IMR-90 (cell line): Measurements from ENCODE around the gene DLG3. TPM values are rescaled to one million over a fixed set of nuclear protein-coding genes. Genes with fewer than 3 reads are reported as not detected.

ENCODE experiments used
- ATAC-seq: fragments of 200-7000 bp; cut with Tn5 transposase; 2 replicates; pipeline ENCODE4 v1.9.1; 2020; ENCODE audit warnings: low read depth, mild to moderate bottlenecking, moderate library complexity
- BruUV-seq: library from RNA; stranded (reverse); fragments of 400-500 nt; replicated peaks from 2 replicates; lab custom pipeline; 2021; lab: Mats Ljungman, UMichigan
- CTCF ChIA-PET: fragments of 300-600 bp; formaldehyde crosslinking; extraction: SDS; loops from one replicate; lab custom pipeline; 2021; ENCODE audit warnings: antibody characterized with exemption; lab: Yijun Ruan, JAX
- POLR2A ChIA-PET: fragments of 300-600 bp; sonication (Branson Sonifier 250); formaldehyde crosslinking; loops from one replicate; lab custom pipeline; 2022; ENCODE audit warnings: antibody characterized with exemption; ENCODE audit not compliant: unreplicated experiment; lab: Charles Lee
- DNase-seq: peaks from one replicate; pipeline ENCODE4 v3.0.0; 2013
- H2AFZ ChIP-seq: replicated peaks from 2 replicates; pipeline ENCODE3; 2013; ENCODE audit warnings: low read length, mild to moderate bottlenecking; ENCODE audit not compliant: poor library complexity
- H2AK5ac ChIP-seq: 2 replicates; pipeline ENCODE4 v1.6.1; 2013; ENCODE audit warnings: low read depth, low read length, inconsistent platforms
- H2AK9ac ChIP-seq: replicated peaks from 2 replicates; pipeline ENCODE3; 2013; ENCODE audit warnings: mild to moderate bottlenecking, low read depth, low read length, moderate library complexity; ENCODE audit not compliant: poor library complexity
- H2BK120ac ChIP-seq: 2 replicates; pipeline ENCODE4 v1.6.1; 2013; ENCODE audit warnings: low read depth, low read length, inconsistent platforms
- H2BK15ac ChIP-seq: 3 replicates; pipeline ENCODE4 v1.6.1; 2013; ENCODE audit warnings: low read depth, low read length, inconsistent platforms
- H2BK20ac ChIP-seq: 2 replicates; pipeline ENCODE4 v1.6.1; 2013; ENCODE audit warnings: low read depth, mild to moderate bottlenecking, inconsistent platforms, low read length, moderate library complexity
- H2BK5ac ChIP-seq: 2 replicates; pipeline ENCODE4 v1.6.1; 2013; ENCODE audit warnings: mild to moderate bottlenecking, low read depth, low read length, inconsistent platforms; ENCODE audit not compliant: poor library complexity, severe bottlenecking
- H3K14ac ChIP-seq: replicated peaks from 2 replicates; pipeline ENCODE4 v1.6.1; 2013; ENCODE audit warnings: low read depth, low read length, inconsistent platforms
- H3K18ac ChIP-seq: 2 replicates; pipeline ENCODE4 v1.6.1; 2013; ENCODE audit warnings: low read depth, low read length, control low read depth
- H3K23ac ChIP-seq: 2 replicates; pipeline ENCODE4 v1.6.1; 2013; ENCODE audit warnings: low read depth, low read length, inconsistent platforms
- H3K27ac ChIP-seq: 2 replicates; pipeline ENCODE4 v1.5.1; 2013; ENCODE audit warnings: mild to moderate bottlenecking, control low read depth, low read length; ENCODE audit not compliant: insufficient read depth
- H3K27me3 ChIP-seq: 2 replicates; pipeline ENCODE4 v1.6.1; 2013; ENCODE audit warnings: low read length; ENCODE audit not compliant: control insufficient read depth, insufficient read depth
- H3K36me3 ChIP-seq: 2 replicates; pipeline ENCODE4 v1.6.1; 2013; ENCODE audit warnings: low read length, mixed read lengths; ENCODE audit not compliant: control insufficient read depth, insufficient read depth
- H3K4ac ChIP-seq: 2 replicates; pipeline ENCODE4 v1.6.1; 2013; ENCODE audit warnings: low read depth, low read length, inconsistent platforms
- H3K4me1 ChIP-seq: 2 replicates; pipeline ENCODE4 v1.6.1; 2013; ENCODE audit warnings: low read length, mixed read lengths; ENCODE audit not compliant: control insufficient read depth, insufficient read depth
- H3K4me2 ChIP-seq: 2 replicates; pipeline ENCODE4 v1.6.1; 2013; ENCODE audit warnings: low read depth, mild to moderate bottlenecking, control low read depth, low read length, moderate library complexity
- H3K4me3 ChIP-seq: 2 replicates; pipeline ENCODE4 v1.5.1; 2013; ENCODE audit warnings: low read depth, mild to moderate bottlenecking, control low read depth, low read length, moderate library complexity; ENCODE audit not compliant: insufficient read depth
- H3K56ac ChIP-seq: 2 replicates; pipeline ENCODE4 v1.6.1; 2013; ENCODE audit warnings: low read length, inconsistent platforms; ENCODE audit not compliant: insufficient read depth; ENCODE audit errors: extremely low read depth
- H3K79me1 ChIP-seq, 2 experiments: 2 replicates each; pipeline ENCODE4 v1.6.1; 2013; ENCODE audit warnings: low read length in 2 of 2, inconsistent platforms in 1 of 2, low read depth in 1 of 2
- H3K9ac ChIP-seq: 2 replicates; pipeline ENCODE4 v1.6.1; 2013; ENCODE audit warnings: low read depth, low read length, control low read depth
- H3K9me1 ChIP-seq: 2 replicates; pipeline ENCODE4 v1.6.1; 2013; ENCODE audit warnings: low read length, inconsistent platforms; ENCODE audit not compliant: insufficient read depth
- H3K9me3 ChIP-seq: 2 replicates; pipeline ENCODE4 v1.6.1; 2013; ENCODE audit warnings: low read length; ENCODE audit not compliant: control insufficient read depth, insufficient read depth
- H4K20me1 ChIP-seq: 2 replicates; pipeline ENCODE4 v1.6.1; 2013; ENCODE audit warnings: low read length, inconsistent platforms; ENCODE audit not compliant: insufficient read depth
- H4K5ac ChIP-seq: 2 replicates; pipeline ENCODE4 v1.6.1; 2013; ENCODE audit warnings: mild to moderate bottlenecking, low read depth, low read length, control low read depth
- H4K8ac ChIP-seq, 2 experiments: 2 replicates each; pipeline ENCODE4 v1.6.1; 2013; ENCODE audit warnings: low read depth in 2 of 2, low read length in 2 of 2, control low read depth in 1 of 2, inconsistent platforms in 1 of 2
- H4K91ac ChIP-seq: 2 replicates; pipeline ENCODE4 v1.6.1; 2013; ENCODE audit warnings: low read depth, low read length, inconsistent platforms; ENCODE audit not compliant: insufficient read depth
- BHLHE40 ChIP-seq: fragments of 150-350 bp; IDR thresholded peaks from 2 replicates; pipeline ENCODE4 v1.6.1; 2016; ENCODE audit warnings: mild to moderate bottlenecking, low read depth, low read length
- CEBPB ChIP-seq: IDR thresholded peaks from 2 replicates; pipeline ENCODE4 v1.6.1; 2012; ENCODE audit warnings: low read depth, low read length, improper control_type of control experiment
- CHD1 ChIP-seq: IDR thresholded peaks from 2 replicates; pipeline ENCODE4 v1.6.1; 2012; ENCODE audit warnings: low read depth, low read length, improper control_type of control experiment
- CTCF ChIP-seq: conservative IDR thresholded peaks from 2 replicates; pipeline ENCODE4 v1.5.1; 2012; ENCODE audit warnings: mild to moderate bottlenecking, low read depth, low read length, improper control_type of control experiment
- ELK1 ChIP-seq: fragments of 150-350 bp; IDR thresholded peaks from 2 replicates; pipeline ENCODE4 v1.6.1; 2016; ENCODE audit warnings: low read depth, mild to moderate bottlenecking, low read length, moderate library complexity, borderline replicate concordance
- FOS ChIP-seq: fragments of 150-350 bp; IDR thresholded peaks from 2 replicates; pipeline ENCODE4 v1.6.1; 2016; ENCODE audit warnings: low read depth, low read length
- MAFK ChIP-seq: IDR thresholded peaks from 2 replicates; pipeline ENCODE4 v1.6.1; 2012; ENCODE audit warnings: low read depth, low read length, improper control_type of control experiment
- MAZ ChIP-seq: IDR thresholded peaks from 2 replicates; pipeline ENCODE4 v1.6.1; 2012; ENCODE audit warnings: low read depth, mild to moderate bottlenecking, low read length, improper control_type of control experiment, moderate library complexity, borderline replicate concordance
- MXI1 ChIP-seq: IDR thresholded peaks from 2 replicates; pipeline ENCODE4 v1.6.1; 2012; ENCODE audit warnings: low read depth, mild to moderate bottlenecking, low read length, moderate library complexity, borderline replicate concordance
- NFE2L2 ChIP-seq: fragments of 150-350 bp; IDR thresholded peaks from 2 replicates; pipeline ENCODE4 v1.6.1; 2016; ENCODE audit warnings: low read depth, mild to moderate bottlenecking, low read length
- POLR2A ChIP-seq: IDR thresholded peaks from 2 replicates; pipeline ENCODE4 v1.6.1; 2012; ENCODE audit warnings: mild to moderate bottlenecking, low read depth, low read length
- RAD21 ChIP-seq: IDR thresholded peaks from 2 replicates; pipeline ENCODE4 v1.6.1; 2012; ENCODE audit warnings: low read length, improper control_type of control experiment
- RCOR1 ChIP-seq: IDR thresholded peaks from 2 replicates; pipeline ENCODE4 v1.6.1; 2012; ENCODE audit warnings: mild to moderate bottlenecking, low read length, improper control_type of control experiment; ENCODE audit not compliant: insufficient replicate concordance
- RFX5 ChIP-seq: IDR thresholded peaks from 2 replicates; pipeline ENCODE4 v1.8.0; 2012; ENCODE audit warnings: low read depth, mild to moderate bottlenecking, low read length, moderate library complexity
- SMC3 ChIP-seq: fragments of 150-350 bp; IDR thresholded peaks from 2 replicates; pipeline ENCODE4 v1.6.1; 2016; ENCODE audit warnings: low read depth, mild to moderate bottlenecking, antibody characterized with exemption, low read length, moderate library complexity
- USF2 ChIP-seq: fragments of 150-350 bp; IDR thresholded peaks from 2 replicates; pipeline ENCODE4 v1.6.1; 2017; ENCODE audit warnings: mild to moderate bottlenecking, antibody characterized with exemption, low read length, low read depth
- dilution Hi-C: fragments of 300-500 bp; cut with HindIII; formaldehyde crosslinking; loops from one replicate; pipeline ENCODE4 v1.14.3; 2018; ENCODE audit warnings: low sequenced_read_pairs; ENCODE audit not compliant: unreplicated experiment
- in situ Hi-C: fragments of 300-500 bp; cut with MboI; formaldehyde crosslinking; loops from 3 replicates; pipeline ENCODE4 v1.14.3; 2019; ENCODE audit warnings: low sequenced_read_pairs, inconsistent platforms, mixed read lengths
- intact Hi-C: fragments of 100-400 bp; cut with micrococcal nuclease; formaldehyde crosslinking; loops from 2 replicates; pipeline ENCODE4 v1.10.0; 2022
- polyA plus RNA-seq, 3 experiments: library from polyadenylated mRNA; depleted of rRNA; stranded (reverse); fragments of >200 nt; gene quantifications; 2 replicates each; pipeline ENCODE4 v1.2.3, GENCODE V29; 2012; ENCODE audit warnings: low replicate concordance in 1 of 3
- total RNA-seq: library from RNA; depleted of rRNA; stranded (reverse); fragments of >200 nt; gene quantifications from 2 replicates; pipeline ENCODE4 v1.2.3, GENCODE V29; 2012

The DLG3 gene
- total and polyA plus RNA-seq, 2 of the 4 experiments (the other 2 are of a cell fraction) = 11.0 to 27.1 TPM

DNA sequence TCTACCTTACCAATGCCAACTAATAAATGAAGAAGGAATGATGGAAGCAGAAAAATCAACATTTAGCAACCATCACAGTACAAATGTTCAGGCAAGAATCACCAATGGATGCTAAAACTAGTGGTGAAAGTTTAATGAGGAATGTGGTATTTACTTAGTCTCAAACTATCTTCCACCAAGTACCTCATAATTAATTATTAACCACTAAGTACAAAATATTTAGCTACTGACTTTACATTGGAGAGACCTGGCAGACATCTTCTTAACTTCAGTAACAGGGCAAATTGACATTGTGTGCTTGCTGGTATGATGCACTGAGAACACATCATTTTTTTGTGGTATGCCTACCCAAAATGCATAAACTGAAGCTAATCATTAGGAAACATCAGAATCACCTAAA is 82.4 kb downstream of the DLG3 start:
- CTCF ChIA-PET = interaction anchor here (0.6 kb wide), 2 partner anchors 27 to 250 kb away, joined by 3 read pairs; no protein-coding TSS in a partner anchor
- in situ Hi-C loops = no loop called here

More for the DNA sequence above, 82.4 kb downstream of the DLG3 start:
- no peak overlapping the region for H2AK9ac ChIP-seq
- POLR2A ChIA-PET = no interaction called here
- H3K4ac ChIP-seq = no peak overlapping the region
- no peak overlapping the region for H3K14ac ChIP-seq
- ATAC-seq (no peak), DNase-seq (no peak)
- peaks cover 12% of the 10 kb centered on the region for H3K27me3 ChIP-seq
- H2BK20ac ChIP-seq = no peak overlapping the region
- H3K56ac ChIP-seq = no peak overlapping the region
- no peak overlapping the region for H4K91ac ChIP-seq
- no peaks in the 10 kb centered on the region for H4K20me1 ChIP-seq
- no peaks in the 10 kb centered on the region for H3K36me3 ChIP-seq
- no peak overlapping the region for H3K23ac ChIP-seq
- no peaks in the 10 kb centered on the region for H3K9me3 ChIP-seq
- no peak overlapping the region for H3K9ac ChIP-seq
- no peaks in the 10 kb centered on the region for H3K9me1 ChIP-seq
- TF ChIP-seq POLR2A (no peak), ELK1 (no peak), RCOR1 (no peak), MXI1 (no peak), NFE2L2 (no peak), CTCF (no peak), RFX5 (no peak), SMC3 (no peak), MAZ (no peak), BHLHE40 (no peak), RAD21 (no peak), CEBPB (no peak), MAFK (no peak), FOS (no peak), USF2 (no peak), CHD1 (no peak)
- H4K8ac ChIP-seq = no peak overlapping the region
- intact Hi-C loops = no loop called here
- no peak overlapping the region for H2AK5ac ChIP-seq
- no peak overlapping the region for H2BK120ac ChIP-seq
- no peaks in the 10 kb centered on the region for H3K4me1 ChIP-seq
- dilution Hi-C loops = no loop called here
- no peak overlapping the region for H3K4me2 ChIP-seq
- no peak overlapping the region for H4K5ac ChIP-seq
- H3K18ac ChIP-seq = no peak overlapping the region
- H2AFZ ChIP-seq = no peak overlapping the region
- H3K4me3 ChIP-seq = no peak overlapping the region
- no peak overlapping the region for H2BK15ac ChIP-seq
- H3K79me1 ChIP-seq = no peaks in the 10 kb centered on the region
- H2BK5ac ChIP-seq = no peak overlapping the region
- no TSS peak for BruUV-seq
- no peak overlapping the region for H3K27ac ChIP-seq
